HT-29 (cell line): Measurements from ENCODE around the gene NCBP1. TPM values are rescaled to one million over a fixed set of nuclear protein-coding genes. Genes with fewer than 3 reads are reported as not detected.
"Not testable (repeated sequence)": the region's sequence is repeated elsewhere in the genome, so short reads cannot be mapped to it uniquely, and the experiment has no call there.

ENCODE experiments used
- DNase-seq: peaks from one replicate; pipeline ENCODE4 v3.0.0-alpha.2; 2015; ENCODE audit warnings: low spot score
- total RNA-seq: library from RNA; depleted of rRNA; stranded (reverse); fragments of >200 nt; shearing (Covaris generic); gene quantifications from 2 replicates; pipeline ENCODE4 v1.2.3, GENCODE V29; 2014; rRNA removed

The NCBP1 gene
- 25.9 and 27.9 TPM in 2 replicates for total RNA-seq

- peak; percentile 99 for DNase-seq
These were observed at the start of gene NCBP1, which contains the start of gene TSTD2 for GRCh38 chr9:97632985-97633858. NCBP1 (plus strand) TSS chr9:97633821; CDS start chr9:97633882, 61 bp downstream. TSTD2 (minus strand) TSS chr9:97633368; CDS start chr9:97627562, 5,806 bp downstream.

DNA sequence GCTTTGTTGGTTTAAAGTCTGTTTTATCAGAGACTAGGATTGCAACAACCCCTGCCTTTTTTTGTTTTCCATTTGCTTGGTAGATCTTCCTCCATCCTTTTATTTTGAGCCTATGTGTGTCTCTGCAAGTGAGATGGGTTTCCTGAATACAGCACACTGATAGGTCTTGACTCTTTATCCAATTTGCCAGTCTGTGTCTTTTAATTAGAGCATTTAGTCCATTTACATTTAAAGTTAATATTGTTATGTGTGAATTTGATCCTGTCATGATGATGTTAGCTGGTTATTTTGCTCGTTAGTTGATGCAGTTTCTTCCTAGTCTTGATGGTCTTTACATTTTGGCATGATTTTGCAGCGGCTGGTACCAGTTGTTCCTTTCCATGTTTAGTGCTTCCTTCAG, 48.8 kb upstream of the NCBP1 start:
- DNase-seq = not testable (repeated sequence)

DNA sequence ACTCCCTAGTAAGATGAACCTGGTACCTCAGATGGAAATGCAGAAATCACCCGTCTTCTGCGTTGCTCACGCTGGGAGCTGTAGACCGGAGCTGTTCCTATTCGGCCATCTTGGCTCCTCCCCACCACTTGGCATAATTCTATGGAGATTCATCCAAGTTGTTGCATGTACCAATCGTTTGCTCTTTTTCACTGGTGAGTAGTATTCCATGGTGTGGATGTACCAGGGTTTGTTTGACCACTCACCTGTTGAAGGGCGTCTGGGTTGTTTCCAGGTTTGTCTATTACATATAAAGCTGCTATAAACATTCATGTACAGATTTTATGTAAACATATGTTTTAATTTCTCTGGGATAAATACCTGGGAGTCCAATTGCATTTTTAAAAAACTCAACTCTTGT, 46.7 kb upstream of the NCBP1 start:
- not testable (repeated sequence) for DNase-seq

DNA sequence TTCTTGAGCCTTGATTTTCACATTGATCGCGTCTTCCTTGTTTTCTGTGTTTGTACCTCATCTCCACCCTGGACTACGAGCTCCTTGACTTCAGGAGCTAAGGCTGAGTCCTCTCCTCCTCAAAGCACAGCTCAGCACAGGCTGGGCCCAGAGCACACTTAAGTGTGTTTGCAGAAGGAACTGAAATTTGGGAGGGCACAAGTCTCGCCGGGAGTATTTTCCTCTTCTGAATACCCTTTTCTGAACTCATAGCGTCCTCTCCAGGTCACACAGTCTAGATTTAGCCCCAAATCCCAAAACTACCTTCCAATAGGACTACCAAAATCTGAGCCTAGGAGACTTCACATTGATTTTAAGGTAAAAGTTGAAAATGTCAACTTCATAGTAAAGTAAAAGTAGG, 42.1 kb upstream of the NCBP1 start:
- no peak for DNase-seq

GRCh38 chr9:97592126-97592525, 41.5 kb upstream of the NCBP1 start:
- DNase-seq = no peak

DNA sequence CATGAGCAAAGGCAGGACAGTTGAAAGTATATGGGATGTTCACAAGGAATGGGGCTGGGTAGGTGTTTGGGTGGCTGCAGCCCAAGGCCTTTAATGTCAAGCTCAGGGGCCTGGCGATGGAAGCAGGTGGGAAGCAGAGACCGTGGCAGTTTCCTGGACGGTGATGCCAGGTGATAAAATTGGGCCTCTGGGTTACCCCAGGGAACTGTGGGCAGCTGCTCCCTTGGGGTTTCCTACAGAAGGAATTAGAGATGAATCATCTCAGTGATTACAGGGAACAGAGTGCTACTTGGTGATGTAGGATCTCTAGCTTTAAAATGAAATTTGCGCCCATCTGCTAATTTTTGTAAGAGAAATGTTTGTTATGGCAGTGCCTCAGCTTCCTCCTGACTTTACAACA, 39.7 kb upstream of the NCBP1 start:
- DNase-seq = no peak

DNA sequence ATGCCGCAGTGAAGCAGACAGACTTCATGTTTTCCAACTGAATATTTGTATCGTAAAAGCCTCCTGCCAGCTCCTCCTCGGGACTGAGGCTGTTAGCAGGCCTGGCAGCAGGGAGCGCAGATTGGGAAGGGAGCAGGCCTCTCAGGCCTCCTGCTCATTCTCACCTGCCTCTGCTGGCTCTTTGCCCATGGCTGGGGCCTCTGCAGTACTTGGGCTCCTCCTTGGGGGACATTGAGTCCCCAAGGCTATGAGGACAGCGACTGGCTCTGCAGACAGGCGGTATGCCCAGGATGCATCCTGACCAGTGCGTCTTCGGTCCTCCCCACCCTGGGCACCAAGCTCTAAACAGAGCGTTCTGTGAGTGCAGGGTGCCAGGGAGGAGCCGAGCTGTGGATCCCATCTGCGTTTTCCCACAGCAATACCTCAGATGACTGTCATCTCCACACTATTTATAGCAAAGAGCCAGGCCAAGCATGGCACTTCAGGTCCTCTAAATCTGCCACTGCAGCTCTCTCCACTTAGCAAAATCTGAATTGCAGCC, 39.2 kb upstream of the NCBP1 start:
- no peak for DNase-seq

- no peak for DNase-seq
These were observed 36.7 kb upstream of the NCBP1 start for GRCh38 chr9:97596906-97597305.

DNA sequence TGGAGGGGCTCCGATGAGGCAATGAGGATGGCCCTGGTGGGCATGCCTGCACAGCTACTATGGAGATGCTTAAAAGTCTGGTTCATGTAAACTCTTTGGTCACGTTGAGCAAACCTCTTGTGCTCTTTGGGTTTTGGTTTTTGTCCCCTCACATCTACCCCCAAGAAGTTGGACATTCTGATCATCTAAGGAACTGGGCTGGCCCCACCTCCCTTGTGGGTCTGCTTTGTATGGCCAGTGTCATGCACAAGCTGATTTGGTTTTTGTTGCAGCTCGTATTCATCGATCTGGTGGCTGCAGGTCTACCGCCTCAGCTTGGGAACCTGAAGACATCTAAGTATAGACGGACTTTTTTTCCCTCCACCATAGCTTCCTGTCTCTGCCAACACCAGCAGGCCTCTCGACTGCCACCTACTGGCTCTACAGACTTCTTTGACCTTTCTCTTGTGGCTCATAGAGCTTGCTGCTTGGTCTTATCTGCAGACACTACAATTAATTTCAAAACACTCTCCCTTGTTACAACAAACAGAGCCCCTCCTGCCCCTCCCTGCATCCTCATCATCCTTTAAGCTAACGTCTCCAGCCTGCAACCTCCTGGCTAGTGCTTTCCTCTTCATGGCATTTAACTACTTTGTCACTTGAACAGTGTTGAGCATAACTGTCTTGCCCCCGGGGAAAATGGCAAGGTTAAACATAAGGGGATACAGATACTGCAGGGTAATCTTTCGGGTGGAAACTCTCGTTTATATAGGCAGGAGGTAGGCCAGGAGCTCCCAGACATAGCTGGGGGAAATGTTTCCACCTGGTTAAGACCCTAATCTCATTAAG, 34.9 kb upstream of the NCBP1 start:
- DNase-seq = peak; percentile 83

DNA sequence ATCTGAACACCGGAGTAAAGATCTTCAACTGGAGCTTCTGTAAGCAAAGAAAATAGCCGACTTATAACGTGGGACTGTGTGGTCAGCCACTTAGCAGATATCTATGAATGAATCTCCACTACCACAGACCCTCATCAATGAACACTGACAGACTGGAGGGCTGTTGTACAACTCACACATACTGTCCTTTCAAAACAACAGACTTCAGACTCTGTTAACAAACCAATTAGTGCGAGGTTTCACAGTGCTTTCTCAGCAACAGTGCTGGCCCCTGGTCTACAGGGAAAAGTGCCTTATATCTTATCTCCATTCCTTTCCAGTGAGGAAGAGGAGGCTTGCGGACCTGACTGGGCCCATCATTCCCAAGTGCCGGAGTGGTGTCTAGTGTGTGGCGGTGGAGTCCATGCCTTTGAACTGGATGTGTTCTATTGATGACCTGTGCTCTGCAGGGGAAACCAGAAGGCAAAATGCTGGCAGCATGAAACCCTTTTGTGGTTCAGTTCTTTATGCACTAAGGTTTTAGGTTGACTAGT, 34.2 kb upstream of the NCBP1 start:
- DNase-seq = no peak

DNA sequence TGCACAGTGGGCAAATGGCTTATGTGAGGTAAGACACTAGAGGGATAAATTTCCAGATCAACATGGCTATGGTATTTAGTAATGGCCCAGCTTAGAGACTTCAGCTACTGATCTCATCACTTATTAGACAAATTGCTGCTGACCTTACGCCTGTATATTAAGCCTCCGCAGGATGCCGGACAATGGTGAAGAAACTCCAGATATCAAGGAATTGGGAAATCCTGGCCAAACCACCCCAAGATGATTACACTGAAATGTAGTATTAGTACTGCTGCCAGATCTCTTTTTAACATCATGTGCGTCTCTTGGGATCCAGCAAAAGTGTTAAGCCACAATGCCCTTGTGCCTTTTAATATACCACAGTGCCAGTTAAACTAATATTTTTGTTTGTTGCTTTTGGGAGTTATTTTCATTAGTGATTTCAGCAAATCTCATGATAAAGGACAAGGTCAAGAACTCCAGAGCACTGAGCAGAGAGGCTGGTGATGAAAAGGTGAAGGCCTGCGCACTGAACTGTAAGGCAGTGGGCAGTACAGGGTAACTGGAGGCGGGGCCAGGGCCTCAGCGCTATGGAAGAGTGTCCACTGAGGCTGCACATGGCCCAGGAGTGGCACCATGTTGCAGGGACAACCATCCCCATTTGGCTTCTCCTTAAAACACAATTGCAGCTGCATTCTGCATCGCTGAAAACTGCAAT, 32.9 kb upstream of the NCBP1 start:
- no peak for DNase-seq

GRCh38 chr9:97601228-97601898, 32.3 kb upstream of the NCBP1 start:
- no peak for DNase-seq

- DNase-seq = no peak
These were observed 31.2 kb upstream of the NCBP1 start for GRCh38 chr9:97602430-97602829.

GRCh38 chr9:97604901-97605645, 28.5 kb upstream of the NCBP1 start:
- DNase-seq = no peak

DNA sequence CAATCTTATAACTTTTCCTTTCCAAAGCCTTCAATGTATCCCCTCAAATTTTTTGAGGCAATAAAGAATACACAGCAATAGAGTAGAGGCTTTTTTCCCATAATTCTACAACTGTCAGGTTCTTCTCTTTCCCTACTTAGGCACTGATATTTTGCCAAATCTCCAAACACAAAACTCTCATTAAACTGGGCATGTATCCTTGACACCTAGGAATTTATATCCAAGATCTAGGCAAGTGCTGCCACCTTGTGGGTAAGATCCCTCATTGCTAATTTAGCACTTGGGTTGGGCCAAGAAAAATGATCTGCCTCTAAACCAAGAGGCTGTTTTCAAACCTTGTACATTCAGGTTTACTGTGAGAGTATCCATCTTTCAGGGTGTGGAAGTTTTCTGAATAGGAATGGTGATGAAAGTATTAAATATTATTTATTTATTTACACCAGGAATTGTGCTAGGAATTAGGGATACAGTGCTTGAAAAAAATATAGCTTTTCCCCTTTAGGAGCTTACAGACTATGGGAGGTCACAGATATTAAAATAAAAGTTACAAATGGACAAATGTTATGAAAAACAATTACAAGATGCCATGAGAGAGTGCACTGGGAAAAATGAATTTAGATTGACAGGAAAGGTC, 18.1 kb upstream of the NCBP1 start:
- peak; percentile 78 for DNase-seq

DNA sequence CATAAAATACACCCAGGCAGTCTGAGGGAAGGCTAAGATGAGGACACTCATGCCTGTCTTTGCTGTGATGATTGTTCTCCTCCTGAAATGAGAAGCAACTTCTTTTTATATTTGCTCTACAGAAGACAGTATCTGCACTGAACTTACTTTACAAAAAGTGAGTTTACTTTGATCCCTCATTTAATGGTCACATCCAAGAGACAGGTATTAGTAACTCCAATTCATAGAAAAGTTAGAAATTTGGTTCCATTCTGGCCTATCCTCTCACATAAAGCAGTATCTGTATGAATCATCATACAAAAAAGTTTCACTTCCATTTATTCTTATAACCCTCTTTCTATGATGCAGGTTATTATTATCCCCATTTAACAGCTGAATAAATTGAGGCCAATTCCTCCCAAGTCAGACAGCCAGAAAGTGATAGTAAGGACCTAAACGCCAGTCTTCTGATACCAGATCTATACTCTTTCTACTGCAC, 15.6 kb upstream of the NCBP1 start:
- DNase-seq = no peak

DNA sequence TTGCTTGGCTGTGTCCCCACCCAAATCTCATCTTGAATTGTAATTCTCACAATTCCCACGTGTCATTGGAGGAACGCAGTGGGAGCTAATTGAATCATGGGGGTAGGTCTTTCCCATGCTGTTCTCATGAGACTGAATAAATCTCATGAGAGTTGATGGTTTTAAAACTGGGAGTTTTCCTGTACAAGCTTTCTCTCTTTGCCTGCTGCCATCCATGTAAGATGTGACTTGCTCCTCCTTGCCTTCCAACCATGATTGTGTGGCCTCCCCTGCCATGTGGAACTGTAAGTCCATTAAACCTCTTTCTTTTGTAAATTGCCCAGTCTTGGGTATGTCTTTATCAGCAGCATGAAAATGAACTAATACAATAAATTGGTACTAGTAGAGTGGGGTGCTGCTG, 13.6 kb upstream of the NCBP1 start:
- DNase-seq = not testable (repeated sequence)

DNA sequence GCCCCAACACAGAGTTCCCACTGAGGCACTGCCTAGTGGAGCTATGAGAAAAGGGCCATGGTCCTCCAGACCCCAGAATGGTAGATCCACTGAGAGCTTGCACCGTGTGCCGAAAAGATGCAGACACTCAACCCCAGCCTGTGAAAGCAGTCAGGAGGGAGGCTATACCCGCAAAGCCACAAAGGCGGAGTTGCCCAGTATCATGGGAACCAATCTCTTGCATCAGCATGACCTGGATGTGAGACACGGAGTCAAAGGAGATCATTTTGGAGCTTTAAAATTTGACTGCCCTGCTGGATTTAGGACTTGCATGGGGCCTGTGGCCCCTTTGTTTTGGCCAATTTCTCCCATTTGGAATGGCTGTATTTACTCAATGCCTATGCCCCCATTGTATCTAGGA, 11.1 kb upstream of the NCBP1 start:
- not testable (repeated sequence) for DNase-seq

DNA sequence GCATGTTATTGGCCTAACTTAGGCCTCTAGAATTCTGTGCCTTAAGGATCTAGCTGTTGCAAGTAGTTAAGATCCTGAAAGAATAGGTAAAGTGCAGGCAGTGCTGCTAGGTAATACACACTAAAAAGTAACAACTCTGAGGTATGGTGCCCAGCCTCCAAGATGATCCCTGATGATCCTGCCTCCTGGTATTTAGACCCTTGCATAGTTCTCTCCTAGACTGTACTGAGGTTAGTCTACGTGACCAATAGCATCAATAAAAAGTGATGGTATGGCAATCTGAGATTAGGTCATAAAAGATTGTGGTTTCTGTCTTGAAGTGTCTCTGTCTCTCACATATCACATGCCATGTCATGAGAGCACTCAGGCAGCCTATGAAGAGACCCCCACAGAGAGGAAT, 9.7 kb upstream of the NCBP1 start:
- DNase-seq = no peak
